Esophagus muscularis mucosa (tissue), 4 donors: ENCODE results near the gene UQCC2. TPM values are rescaled to one million over a fixed set of nuclear protein-coding genes. Genes with fewer than 3 reads are reported as not detected.

Source experiments
- DNase-seq: peaks from one replicate; pipeline ENCODE4 v3.0.0-alpha.2; 2017; ENCODE audit errors: extremely low spot score
- H3K27ac ChIP-seq, 4 donors: fragments of 200-600 bp; sonication (generic); replicated peaks in 1 of 4; 1 replicate in 3 of 4; 2 replicates in 1 of 4; pipeline ENCODE4 v1.5.1; 2016 to 2019; ENCODE audit warnings: mild to moderate bottlenecking in 1 of 4
- H3K27me3 ChIP-seq, 4 donors: fragments of 200-600 bp; sonication (generic); one replicate each; pipeline versions ENCODE4 v1.5.1 to v1.6.0; 2016 to 2019
- H3K36me3 ChIP-seq, 4 donors: fragments of 200-600 bp; sonication (generic); one replicate each; pipeline ENCODE4 v1.5.1; 2016 to 2019
- H3K4me1 ChIP-seq, 4 donors: fragments of 200-600 bp; sonication (generic); one replicate each; pipeline ENCODE4 v1.5.1; 2016 to 2019
- H3K4me3 ChIP-seq, 4 donors: fragments of 200-600 bp; sonication (generic); 1 replicate in 2 of 4; 2 replicates in 2 of 4; pipeline ENCODE4 v1.5.1; 2016 to 2019; ENCODE audit warnings: mild to moderate bottlenecking in 4 of 4, moderate library complexity in 1 of 4
- H3K9me3 ChIP-seq, 4 donors: fragments of 200-600 bp; sonication (generic); 1 replicate in 3 of 4; 2 replicates in 1 of 4; pipeline ENCODE4 v1.5.1; 2016 to 2019
- EP300 ChIP-seq: sonication (generic); formaldehyde crosslinking; IDR thresholded peaks from one replicate; pipeline ENCODE4 v1.6.1; 2017; ENCODE audit warnings: antibody characterized with exemption
- POLR2A ChIP-seq: fragments of 450-650 bp; IDR thresholded peaks from one replicate; pipeline ENCODE4 v1.6.1; 2017; ENCODE audit warnings: antibody characterized with exemption, moderate library complexity, mild to moderate bottlenecking, low read depth
- POLR2AphosphoS5 ChIP-seq, 2 donors: sonication (generic); formaldehyde crosslinking; IDR thresholded peaks; one replicate each; pipeline ENCODE4 v1.6.1; 2017; ENCODE audit warnings: antibody characterized with exemption in 2 of 2
- WGBS: methylation state at CpG from one replicate; pipeline ENCODE4 v1.1.5; 2018; 5-methylcytosine and 5-hydroxymethylcytosine counted together
- intact Hi-C: fragments of 100-400 bp; cut with DNase I; formaldehyde crosslinking; loops from one replicate; pipeline ENCODE4 v1.15.1; 2023
- total RNA-seq, 4 donors: library from RNA; depleted of rRNA; stranded (reverse); fragments of >200 nt; gene quantifications; one replicate each; pipeline versions ENCODE4 v1.1.0 to v1.2.1, GENCODE V29; 2016
- TF ChIP-seq, protein P1 (sequence below), 3 experiments: fragments of 200-600 bp in 2 of 3; fragments of 450-650 bp in 1 of 3; sonication (generic) in 2 of 3; IDR thresholded peaks; one replicate each; pipeline ENCODE4 v1.5.1; 2017 to 2019; ENCODE audit warnings: antibody characterized with exemption in 3 of 3, mild to moderate bottlenecking in 2 of 3, moderate library complexity in 1 of 3

The UQCC2 gene
- total RNA-seq = 10 to 100 TPM in 3 of 4 donors, 1 to 10 TPM in 1; 9.4 to 22.2 (median 14.7) TPM

DNA sequence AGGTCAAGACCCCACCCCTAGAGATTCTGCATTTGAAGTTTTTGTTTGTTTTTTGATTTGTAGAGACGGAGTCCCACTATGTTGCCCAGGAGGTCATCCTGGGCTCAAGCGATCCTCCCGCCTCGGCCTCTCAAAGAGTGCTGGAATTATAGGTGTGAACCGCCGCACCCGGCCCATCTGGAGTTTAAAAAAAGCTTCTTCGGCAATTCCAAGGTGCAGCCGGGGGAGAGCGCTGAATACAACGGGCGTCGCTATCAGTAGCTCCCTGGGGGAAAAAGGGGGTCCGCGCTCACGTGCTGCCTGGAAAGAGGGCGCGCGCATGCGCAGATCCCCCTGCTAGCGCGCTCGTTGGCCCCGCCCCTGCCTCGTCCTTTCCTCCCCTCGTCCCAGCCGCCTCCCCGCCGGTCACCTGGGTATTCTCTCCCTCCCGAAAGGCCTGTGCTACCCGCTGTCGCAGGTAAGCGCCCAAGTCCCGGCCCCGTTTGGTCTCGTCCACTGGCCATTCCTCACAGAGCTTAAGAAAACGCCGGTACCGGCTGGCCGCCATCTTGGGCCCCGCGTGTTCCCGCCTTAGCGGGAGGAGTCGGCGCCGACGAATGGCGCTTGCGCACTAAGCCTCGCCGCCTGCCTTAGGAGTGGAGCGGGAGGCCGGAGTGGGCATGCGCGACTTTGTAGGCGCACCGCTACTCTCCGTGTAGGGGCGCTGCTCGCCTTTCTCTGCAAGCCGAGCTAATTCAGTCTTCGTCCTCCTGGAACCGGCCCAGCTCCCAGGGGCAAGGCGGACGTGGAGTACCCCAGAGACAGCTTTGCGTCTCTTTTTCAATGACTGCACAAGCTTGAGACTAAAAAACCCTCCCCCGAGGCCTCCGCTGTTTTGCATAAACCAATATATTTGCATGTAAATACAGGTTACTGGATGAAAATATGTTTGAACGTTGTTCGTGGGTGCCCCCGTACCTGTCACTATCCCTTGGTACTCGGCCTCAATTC, at the start of gene UQCC2:
Gene UQCC2, minus strand, starts transcription at position 561 of the 990 bp plus-strand sequence. Its CDS starts 14 bp downstream, at position 547.
- peak within 1 kb of the TSS; percentile 73 to 92 (median 84) for H3K4me3 ChIP-seq
- DNase-seq = peak; percentile 98
- no peaks in the 10 kb centered on the region for H3K9me3 ChIP-seq
- H3K4me1 ChIP-seq = peaks cover 18 to 23% (median 20%) of the 10 kb centered on the region in 4 donors
- peaks cover 0 to 28% (median 8%) of the 10 kb centered on the region in 4 donors for H3K36me3 ChIP-seq
- TF ChIP-seq EP300 = no peak
- peak; percentile 57 for TF ChIP-seq POLR2A
- peak; percentile 88 to 94 for TF ChIP-seq POLR2AphosphoS5 (IDR thresholded peaks at IDR 0.05)
- TF ChIP-seq, protein P1, sequence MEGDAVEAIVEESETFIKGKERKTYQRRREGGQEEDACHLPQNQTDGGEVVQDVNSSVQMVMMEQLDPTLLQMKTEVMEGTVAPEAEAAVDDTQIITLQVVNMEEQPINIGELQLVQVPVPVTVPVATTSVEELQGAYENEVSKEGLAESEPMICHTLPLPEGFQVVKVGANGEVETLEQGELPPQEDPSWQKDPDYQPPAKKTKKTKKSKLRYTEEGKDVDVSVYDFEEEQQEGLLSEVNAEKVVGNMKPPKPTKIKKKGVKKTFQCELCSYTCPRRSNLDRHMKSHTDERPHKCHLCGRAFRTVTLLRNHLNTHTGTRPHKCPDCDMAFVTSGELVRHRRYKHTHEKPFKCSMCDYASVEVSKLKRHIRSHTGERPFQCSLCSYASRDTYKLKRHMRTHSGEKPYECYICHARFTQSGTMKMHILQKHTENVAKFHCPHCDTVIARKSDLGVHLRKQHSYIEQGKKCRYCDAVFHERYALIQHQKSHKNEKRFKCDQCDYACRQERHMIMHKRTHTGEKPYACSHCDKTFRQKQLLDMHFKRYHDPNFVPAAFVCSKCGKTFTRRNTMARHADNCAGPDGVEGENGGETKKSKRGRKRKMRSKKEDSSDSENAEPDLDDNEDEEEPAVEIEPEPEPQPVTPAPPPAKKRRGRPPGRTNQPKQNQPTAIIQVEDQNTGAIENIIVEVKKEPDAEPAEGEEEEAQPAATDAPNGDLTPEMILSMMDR (IDR thresholded peaks at IDR 0.05) = peak; percentile 60 to 73 (median 68)
- under 1% methylated on average over 30 of the region's 73 CpGs for WGBS
- H3K27me3 ChIP-seq = no peaks in the 10 kb centered on the region
- intact Hi-C loops = no loop called here
- peak within 1 kb of the TSS; percentile 91 to 96 (median 94) for H3K27ac ChIP-seq

GRCh38 chr6:33759887-33760629, 48.6 kb upstream of the UQCC2 start:
- intact Hi-C loops = no loop called here
- Histone ChIP-seq H3K27me3 (peaks cover 0 to 3% (median 1%) of the 10 kb centered on the region in 4 donors), H3K4me3 (no peak overlapping the region), H3K36me3 (no peaks in the 10 kb centered on the region), H3K9me3 (no peaks in the 10 kb centered on the region), H3K27ac (no peak overlapping the region), H3K4me1 (peaks cover 4 to 14% (median 5%) of the 10 kb centered on the region in 4 donors)
- WGBS = 87% methylated on average over 9 of the region's 9 CpGs
- DNase-seq = no peak
- no peak for TF ChIP-seq POLR2A
- no peak for TF ChIP-seq EP300
- TF ChIP-seq, protein P1 (IDR thresholded peaks at IDR 0.05) = no peak
- TF ChIP-seq POLR2AphosphoS5 (IDR thresholded peaks at IDR 0.05) = no peak

GRCh38 chr6:33758815-33759216, 47.3 kb upstream of the UQCC2 start:
- TF ChIP-seq, protein P1 (IDR thresholded peaks at IDR 0.05) = no peak
- TF ChIP-seq POLR2A = no peak
- TF ChIP-seq POLR2AphosphoS5 (IDR thresholded peaks at IDR 0.05) = no peak
- no peak for TF ChIP-seq EP300
- no peak overlapping the region for H3K27ac ChIP-seq
- WGBS = 50% methylated on average over 7 of the region's 7 CpGs
- peaks cover 4 to 14% (median 5%) of the 10 kb centered on the region in 4 donors for H3K4me1 ChIP-seq
- no peaks in the 10 kb centered on the region for H3K9me3 ChIP-seq
- no peak for DNase-seq
- peaks cover 0 to 8% (median 1%) of the 10 kb centered on the region in 4 donors for H3K27me3 ChIP-seq
- H3K4me3 ChIP-seq = no peak overlapping the region
- intact Hi-C loops = no loop called here
- no peaks in the 10 kb centered on the region for H3K36me3 ChIP-seq

GRCh38 chr6:33757906-33758305, 46.4 kb upstream of the UQCC2 start:
- intact Hi-C loops = no loop called here
- Histone ChIP-seq H3K36me3 (no peaks in the 10 kb centered on the region), H3K4me3 (no peak overlapping the region), H3K27me3 (peaks cover 0 to 8% (median 1%) of the 10 kb centered on the region in 4 donors), H3K27ac (no peak overlapping the region), H3K9me3 (no peaks in the 10 kb centered on the region), H3K4me1 (peaks cover 4 to 14% (median 5%) of the 10 kb centered on the region in 4 donors)
- WGBS = 83% methylated on average over 10 of the region's 10 CpGs
- TF ChIP-seq POLR2A (no peak), EP300 (no peak), POLR2AphosphoS5 (IDR thresholded peaks at IDR 0.05) (no peak)
- TF ChIP-seq, protein P1 (IDR thresholded peaks at IDR 0.05) = no peak
- no peak for DNase-seq
